ENCODE results near the gene DLL3.

DNA sequence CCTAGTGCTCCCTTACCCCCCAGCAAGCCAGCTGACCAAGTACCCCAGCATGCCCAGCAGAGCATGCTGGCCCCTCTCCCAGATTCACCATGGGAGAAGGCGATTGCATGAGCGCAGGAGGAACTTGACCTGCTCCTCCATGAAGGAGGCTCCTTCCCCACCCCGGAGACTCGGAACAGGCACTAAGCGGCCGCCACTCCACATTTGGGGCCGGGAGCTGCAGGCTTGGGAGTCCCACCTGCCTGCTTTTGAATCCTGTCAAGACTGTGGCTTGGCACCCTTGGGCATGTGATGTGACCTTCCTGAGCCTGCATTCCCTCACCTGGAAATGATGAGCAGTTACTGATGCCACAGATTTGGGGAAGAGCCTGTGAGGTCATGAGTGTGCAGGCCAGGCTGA, 30.8 kb upstream of the DLL3 start:
- TF ChIP-seq, protein P1, sequence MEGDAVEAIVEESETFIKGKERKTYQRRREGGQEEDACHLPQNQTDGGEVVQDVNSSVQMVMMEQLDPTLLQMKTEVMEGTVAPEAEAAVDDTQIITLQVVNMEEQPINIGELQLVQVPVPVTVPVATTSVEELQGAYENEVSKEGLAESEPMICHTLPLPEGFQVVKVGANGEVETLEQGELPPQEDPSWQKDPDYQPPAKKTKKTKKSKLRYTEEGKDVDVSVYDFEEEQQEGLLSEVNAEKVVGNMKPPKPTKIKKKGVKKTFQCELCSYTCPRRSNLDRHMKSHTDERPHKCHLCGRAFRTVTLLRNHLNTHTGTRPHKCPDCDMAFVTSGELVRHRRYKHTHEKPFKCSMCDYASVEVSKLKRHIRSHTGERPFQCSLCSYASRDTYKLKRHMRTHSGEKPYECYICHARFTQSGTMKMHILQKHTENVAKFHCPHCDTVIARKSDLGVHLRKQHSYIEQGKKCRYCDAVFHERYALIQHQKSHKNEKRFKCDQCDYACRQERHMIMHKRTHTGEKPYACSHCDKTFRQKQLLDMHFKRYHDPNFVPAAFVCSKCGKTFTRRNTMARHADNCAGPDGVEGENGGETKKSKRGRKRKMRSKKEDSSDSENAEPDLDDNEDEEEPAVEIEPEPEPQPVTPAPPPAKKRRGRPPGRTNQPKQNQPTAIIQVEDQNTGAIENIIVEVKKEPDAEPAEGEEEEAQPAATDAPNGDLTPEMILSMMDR (IDR thresholded peaks at IDR 0.05; ENCODE audit: poor library complexity), result no peak
- TF ChIP-seq EZH2 (IDR thresholded peaks at IDR 0.05; ENCODE audit: borderline replicate concordance) (no peak), EZH2phosphoT487 (IDR thresholded peaks at IDR 0.05; ENCODE audit: low read depth, severe bottlenecking, unreplicated experiment) (no peak)

Measured in hepatocyte (in vitro differentiated cells).